ENCODE data around the gene PFKFB1.

PFKFB1 gene

DNA sequence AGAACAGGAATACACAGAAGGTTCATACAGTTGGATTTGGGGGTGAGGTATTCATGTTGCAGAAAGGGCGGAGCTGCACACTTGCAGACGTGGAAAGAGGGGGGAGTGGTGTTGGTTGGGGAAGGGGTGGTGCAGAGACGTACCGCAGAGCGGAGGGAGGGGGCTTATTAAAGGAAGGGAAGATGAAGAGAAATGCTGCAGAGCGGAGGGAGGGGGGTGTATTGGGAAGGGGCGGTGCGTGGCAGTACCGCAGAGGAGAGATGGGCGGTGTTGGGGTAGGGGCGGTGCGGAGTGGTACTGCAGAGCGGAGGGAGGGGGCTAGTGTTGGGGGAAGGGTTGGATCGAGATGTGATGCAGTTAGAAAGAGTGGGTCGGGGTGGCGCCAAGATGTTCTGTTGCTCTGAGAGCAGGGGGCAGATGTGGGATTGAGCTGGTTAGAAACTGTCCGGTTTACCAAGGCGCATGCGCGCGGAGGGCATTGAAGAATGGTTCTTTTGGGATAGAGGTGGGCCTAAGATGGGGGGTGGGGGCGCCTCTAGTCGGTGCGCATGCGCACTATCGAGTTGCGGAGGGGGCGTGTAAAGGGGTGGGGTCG, 72.5 kb downstream of the PFKFB1 start:
- peak; percentile 35 to 46 for DNase-seq

DNA sequence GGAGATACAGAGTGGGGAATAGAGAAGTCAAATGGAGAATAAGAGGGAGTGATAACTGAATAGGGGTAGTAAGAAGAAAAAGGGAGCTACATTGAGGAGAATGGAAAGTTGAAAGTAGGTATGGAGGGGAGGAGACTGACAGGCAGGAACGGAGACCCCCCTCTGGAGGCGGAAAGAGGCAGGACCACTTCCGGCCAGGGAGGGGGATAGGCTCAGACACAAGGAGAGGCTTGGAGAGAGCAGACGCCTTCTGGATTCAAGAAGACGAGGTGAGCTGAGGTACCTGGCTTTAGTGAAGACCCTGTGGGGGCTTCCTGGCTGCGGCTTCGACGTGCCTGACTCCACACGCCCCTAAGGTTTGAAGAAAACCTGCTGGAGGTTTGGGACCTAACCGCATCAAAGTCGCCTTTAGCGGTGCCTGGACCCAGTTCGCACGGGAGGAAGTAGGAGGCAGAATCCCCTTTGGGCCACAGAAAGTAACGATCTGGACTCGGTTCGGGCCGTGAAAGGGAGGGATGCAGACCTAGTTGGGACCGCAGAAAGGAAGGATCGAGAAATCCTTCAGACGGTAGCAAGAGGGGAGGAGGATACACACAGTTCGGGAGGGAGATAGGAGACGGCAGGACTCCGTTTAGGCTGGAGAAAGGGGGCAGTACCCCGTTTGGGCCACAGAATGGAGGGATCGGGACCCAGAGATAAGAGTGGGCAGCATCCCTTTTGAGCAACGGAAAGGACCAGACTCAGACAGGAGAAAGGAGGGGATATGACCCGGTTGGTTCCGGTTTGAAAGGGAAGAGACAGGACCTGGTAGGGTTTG, 73.2 kb downstream of the PFKFB1 start, which contains the start of gene TRO:
TRO (plus strand) TSS at position 215 of the 817 bp plus-strand sequence. CDS start 1,423 bp downstream, outside the sequence.
- peak; percentile 17 to 22 for DNase-seq

DNA sequence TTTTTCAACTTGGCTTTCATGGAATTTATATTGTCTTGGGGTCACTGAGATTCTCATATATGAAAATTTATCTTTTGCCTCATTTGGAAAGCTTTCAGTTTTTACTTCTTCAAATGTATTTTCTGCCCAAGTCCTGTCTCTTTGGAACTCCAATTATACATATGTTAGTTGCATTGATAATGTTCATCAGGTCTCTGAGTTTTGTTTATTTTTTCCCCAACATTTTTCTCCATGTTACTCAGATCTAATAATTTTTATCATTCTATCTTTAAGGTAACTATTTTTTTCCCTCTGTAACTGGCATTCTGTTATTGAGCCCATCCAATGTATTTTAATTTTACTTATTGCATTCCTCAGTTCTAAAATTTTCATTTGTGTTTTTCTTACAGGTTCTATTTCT, 84.0 kb downstream of the PFKFB1 start:
- DNase-seq = no peak

DNA sequence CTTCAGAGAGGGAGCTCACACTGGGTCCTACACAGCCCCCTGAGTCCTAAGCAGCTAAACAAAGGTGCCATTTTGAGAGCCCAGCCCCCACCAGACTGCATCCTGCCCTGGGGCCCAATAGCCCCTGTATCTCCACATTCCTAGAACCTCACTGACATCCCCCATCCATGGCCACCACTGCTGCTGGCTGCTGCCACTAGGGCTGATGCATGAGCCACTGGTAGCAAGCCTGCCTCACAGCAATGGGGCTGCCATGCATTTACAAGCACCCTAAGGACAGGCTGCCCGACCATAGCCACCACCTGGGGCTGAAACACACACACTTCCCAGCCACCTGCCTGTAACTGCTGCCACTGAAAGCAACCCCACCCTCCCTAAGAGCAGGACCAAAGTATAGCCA, 99.8 kb downstream of the PFKFB1 start:
- no peak for DNase-seq

DNA sequence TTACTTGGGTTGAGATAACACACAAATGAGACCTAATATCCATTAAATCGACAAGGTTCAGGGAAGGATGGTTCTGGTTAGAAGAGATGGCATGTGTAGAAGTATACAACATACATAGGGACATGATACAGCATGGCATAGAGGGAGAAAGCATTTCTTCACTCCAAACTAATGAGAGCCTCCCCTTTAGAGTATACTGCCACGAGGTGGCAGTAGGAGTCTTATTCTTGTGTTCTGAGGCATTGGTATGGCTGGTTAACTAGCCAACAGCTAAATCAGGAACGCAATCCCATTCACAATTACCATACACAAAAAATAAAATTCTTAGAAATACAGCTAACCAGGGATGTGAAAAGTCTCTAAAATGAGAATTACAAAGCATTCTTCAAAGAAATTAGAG, 102.4 kb downstream of the PFKFB1 start:
- peak in 1 of 2 donors; percentile 3 for DNase-seq

DNA sequence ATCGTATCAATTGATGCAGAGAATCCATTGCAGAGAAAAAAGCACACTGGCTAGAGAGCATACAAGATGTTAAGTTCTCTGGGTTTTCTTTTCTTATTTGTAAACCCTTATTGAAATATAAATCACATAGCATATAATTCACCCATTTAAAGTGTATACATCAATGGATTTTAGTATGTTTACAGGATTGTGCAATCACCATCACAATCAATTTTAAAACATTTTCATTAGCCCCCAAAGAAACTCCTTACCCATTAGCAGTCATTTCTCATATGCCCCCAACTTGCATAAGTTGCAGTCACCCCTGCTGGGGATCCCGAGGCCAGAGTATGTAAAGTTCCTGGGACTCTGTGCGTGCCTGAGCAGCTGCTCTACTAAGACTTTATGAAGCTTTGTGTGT, 108.2 kb downstream of the PFKFB1 start:
- DNase-seq = no peak
